ENCODE results near the gene PCGF3.
"Not testable (repeated sequence)": the region's sequence is repeated elsewhere in the genome, so short reads cannot be mapped to it uniquely, and the experiment has no call there.

Gene PCGF3

GRCh38 chr4:683982-684622, 21.5 kb upstream of the PCGF3 start:
- DNase-seq = peak in 1 of 2 experiments; percentile 58

- DNase-seq = no peak
Measured at GRCh38 chr4:684623-685327, 20.9 kb upstream of the PCGF3 start.

- no peak for DNase-seq
Measured at GRCh38 chr4:685679-686412, 19.8 kb upstream of the PCGF3 start.

- no peak for DNase-seq
Measured at GRCh38 chr4:686413-687040, 19.1 kb upstream of the PCGF3 start.

- peak; percentile 42 to 58 for DNase-seq
Measured at GRCh38 chr4:687048-687970, 18.3 kb upstream of the PCGF3 start.

- no peak for DNase-seq
Measured at GRCh38 chr4:687971-688853, 17.4 kb upstream of the PCGF3 start.

- no peak for DNase-seq
Measured at GRCh38 chr4:688854-689681, 16.6 kb upstream of the PCGF3 start, which contains the start of gene SLC49A3. Gene SLC49A3, minus strand, starts transcription at chr4:689151. Its CDS starts 24 bp downstream, at chr4:689127.

GRCh38 chr4:689723-690122, 15.9 kb upstream of the PCGF3 start:
- no peak for DNase-seq

GRCh38 chr4:692771-693554, 12.7 kb upstream of the PCGF3 start:
- no peak for DNase-seq

GRCh38 chr4:694341-694940, 11.2 kb upstream of the PCGF3 start:
- not testable (repeated sequence) for DNase-seq

GRCh38 chr4:699816-700580, 5.6 kb upstream of the PCGF3 start:
- no peak for DNase-seq

- DNase-seq = no peak
Measured at GRCh38 chr4:700587-701264, 4.9 kb upstream of the PCGF3 start.

- DNase-seq = no peak
Measured at GRCh38 chr4:702618-703048, 3.0 kb upstream of the PCGF3 start.

GRCh38 chr4:703336-704197, 2.1 kb upstream of the PCGF3 start:
- DNase-seq = no peak

GRCh38 chr4:704198-704891, 1.3 kb upstream of the PCGF3 start:
- DNase-seq = no peak

- no peak for DNase-seq
Measured at GRCh38 chr4:704971-705277, 708 bp upstream of the PCGF3 start.

All from SW 1271 (cell line).